Mesenchymal stem cell (in vitro differentiated cells and primary cell): ENCODE data around the gene CSAG2.
"Not testable (repeated sequence)": the region's sequence is repeated elsewhere in the genome, so short reads cannot be mapped to it uniquely, and the experiment has no call there.

ENCODE experiments used
- DNase-seq: peaks from one replicate; pipeline ENCODE4 v3.0.0-alpha.2; 2013
- H2AFZ ChIP-seq: one replicate; pipeline ENCODE4 v1.6.1; 2013; ENCODE audit warnings: low read depth, mild to moderate bottlenecking, control low read depth, inconsistent platforms, low read length, moderate library complexity
- H2AK5ac ChIP-seq: 2 replicates; pipeline ENCODE4 v1.6.1; 2013; ENCODE audit warnings: low read length, moderate library complexity, mild to moderate bottlenecking, inconsistent platforms; ENCODE audit not compliant: severe bottlenecking
- H2BK120ac ChIP-seq: one replicate; pipeline ENCODE4 v1.6.1; 2013; ENCODE audit warnings: low read depth, mild to moderate bottlenecking, inconsistent platforms, low read length, moderate library complexity
- H2BK12ac ChIP-seq, 2 experiments: one replicate each; pipeline ENCODE4 v1.6.1; 2013; ENCODE audit warnings: inconsistent platforms in 2 of 2, low read length in 2 of 2, mild to moderate bottlenecking in 2 of 2, moderate library complexity in 2 of 2, control low read depth in 1 of 2
- H2BK15ac ChIP-seq: one replicate; pipeline ENCODE4 v1.6.1; 2013; ENCODE audit warnings: mild to moderate bottlenecking, low read depth, inconsistent platforms; ENCODE audit not compliant: poor library complexity, severe bottlenecking
- H2BK5ac ChIP-seq: 2 replicates; pipeline ENCODE4 v1.6.1; 2013; ENCODE audit warnings: low read depth, mild to moderate bottlenecking, low read length, control low read depth, inconsistent platforms; ENCODE audit not compliant: poor library complexity, severe bottlenecking
- H3K14ac ChIP-seq, 2 experiments: one replicate each; pipeline ENCODE4 v1.6.1; 2013; ENCODE audit warnings: inconsistent platforms in 2 of 2, low read length in 2 of 2, control low read depth in 1 of 2, mild to moderate bottlenecking in 1 of 2, moderate library complexity in 1 of 2
- H3K18ac ChIP-seq, 2 experiments: one replicate each; pipeline ENCODE4 v1.6.1; 2013; ENCODE audit warnings: inconsistent platforms in 2 of 2, low read length in 2 of 2, control low read depth in 1 of 2, low read depth in 1 of 2, mild to moderate bottlenecking in 1 of 2
- H3K23ac ChIP-seq, 2 experiments: one replicate each; pipeline ENCODE4 v1.6.1; 2013; ENCODE audit warnings: inconsistent platforms in 2 of 2, low read length in 2 of 2, mild to moderate bottlenecking in 2 of 2, moderate library complexity in 2 of 2, control low read depth in 1 of 2
- H3K27ac ChIP-seq: 2 replicates; pipeline ENCODE4 v1.5.1; 2013; ENCODE audit warnings: mild to moderate bottlenecking, moderate library complexity, low read length, control low read depth, inconsistent platforms; ENCODE audit not compliant: poor library complexity, severe bottlenecking
- H3K27me3 ChIP-seq, 2 experiments: 2 replicates each; pipeline versions ENCODE4 v1.6.1 to v1.7.0; 2013; ENCODE audit warnings: low read length in 2 of 2, mild to moderate bottlenecking in 2 of 2, moderate library complexity in 2 of 2, control low read depth in 1 of 2, inconsistent platforms in 1 of 2; ENCODE audit not compliant: control insufficient read depth in 1 of 2, insufficient read depth in 1 of 2
- H3K36me3 ChIP-seq, 2 experiments: 2 replicates each; pipeline versions ENCODE4 v1.6.1 to v1.7.0; 2013; ENCODE audit warnings: low read length in 2 of 2, control low read depth in 1 of 2, inconsistent platforms in 1 of 2, low read depth in 1 of 2, mild to moderate bottlenecking in 1 of 2; ENCODE audit not compliant: insufficient read depth in 2 of 2, control insufficient read depth in 1 of 2
- H3K4ac ChIP-seq, 2 experiments: one replicate each; pipeline ENCODE4 v1.6.1; 2013; ENCODE audit warnings: inconsistent platforms in 2 of 2, low read length in 2 of 2, mild to moderate bottlenecking in 2 of 2, moderate library complexity in 2 of 2, control low read depth in 1 of 2, low read depth in 1 of 2
- H3K4me1 ChIP-seq: 2 replicates; pipeline ENCODE4 v1.6.1; 2013; ENCODE audit warnings: low read depth, low read length, control low read depth; ENCODE audit not compliant: control insufficient read depth, insufficient read depth
- H3K4me2 ChIP-seq: 2 replicates; pipeline ENCODE4 v1.6.1; 2013; ENCODE audit warnings: low read length, mild to moderate bottlenecking, inconsistent platforms; ENCODE audit not compliant: poor library complexity, severe bottlenecking
- H3K4me3 ChIP-seq, 2 experiments: 2 replicates each; pipeline versions ENCODE4 v1.5.1 to v1.7.0; 2013; ENCODE audit warnings: low read length in 2 of 2, mild to moderate bottlenecking in 2 of 2, control low read depth in 1 of 2, low read depth in 1 of 2; ENCODE audit not compliant: insufficient read depth in 1 of 2
- H3K79me1 ChIP-seq: replicated peaks from 2 replicates; pipeline ENCODE4 v1.6.1; 2013; ENCODE audit warnings: mild to moderate bottlenecking, control low read depth, low read length, inconsistent platforms; ENCODE audit not compliant: poor library complexity, severe bottlenecking
- H3K9ac ChIP-seq: 2 replicates; pipeline ENCODE4 v1.7.0; 2013; ENCODE audit warnings: mild to moderate bottlenecking, low read length, moderate library complexity
- H3K9me3 ChIP-seq: 2 replicates; pipeline ENCODE4 v1.7.0; 2013; ENCODE audit warnings: mild to moderate bottlenecking, low read length; ENCODE audit not compliant: control insufficient read depth
- H4K8ac ChIP-seq: one replicate; pipeline ENCODE4 v1.6.1; 2013; ENCODE audit warnings: inconsistent platforms, mild to moderate bottlenecking, low read length, moderate library complexity
- H4K91ac ChIP-seq: one replicate; pipeline ENCODE4 v1.6.1; 2013; ENCODE audit warnings: mild to moderate bottlenecking, low read length, inconsistent platforms
- WGBS: methylation state at CpG from one replicate; pipeline ENCODE4 v1.1.7; 2013; ENCODE audit warnings: mixed read lengths; 5-methylcytosine and 5-hydroxymethylcytosine counted together

The CSAG2 gene

GRCh38 chrX:152674652-152675051 lies 34.4 kb downstream of the CSAG2 start:
- not testable (repeated sequence) for H2AK5ac ChIP-seq, H3K4ac ChIP-seq, H2BK120ac ChIP-seq, H3K23ac ChIP-seq, H3K9me3 ChIP-seq, H3K27ac ChIP-seq, H3K18ac ChIP-seq, H3K79me1 ChIP-seq, H3K36me3 ChIP-seq, H4K91ac ChIP-seq, H2BK5ac ChIP-seq, H3K4me3 ChIP-seq, H2AFZ ChIP-seq, DNase-seq, H3K4me2 ChIP-seq, H3K14ac ChIP-seq, H2BK15ac ChIP-seq, H4K8ac ChIP-seq, H3K9ac ChIP-seq, H2BK12ac ChIP-seq, H3K27me3 ChIP-seq, H3K4me1 ChIP-seq
- no CpG with 5 or more reads among the region's 3 CpGs for WGBS

GRCh38 chrX:152674135-152674534 lies 34.9 kb downstream of the CSAG2 start:
- Histone ChIP-seq H3K18ac (no peak overlapping the region), H2BK15ac (no peak overlapping the region), H3K4me3 (no peak overlapping the region), H3K23ac (no peak overlapping the region), H3K14ac (no peak overlapping the region), H2BK5ac (no peak overlapping the region), H4K91ac (no peak overlapping the region), H3K27me3 (peaks cover 0 to under 1% of the 10 kb centered on the region in 2 experiments), H3K36me3 (no peaks in the 10 kb centered on the region), H3K27ac (no peak overlapping the region), H2AK5ac (no peak overlapping the region), H2BK120ac (no peak overlapping the region), H3K9me3 (no peaks in the 10 kb centered on the region), H3K79me1 (no peaks in the 10 kb centered on the region), H3K9ac (no peak overlapping the region), H3K4me1 (no peaks in the 10 kb centered on the region), H4K8ac (no peak overlapping the region), H2BK12ac (no peak overlapping the region), H3K4ac (no peak overlapping the region), H3K4me2 (no peak overlapping the region), H2AFZ (no peak overlapping the region)
- 83% methylated on average over 1 of the region's 2 CpGs for WGBS
- no peak for DNase-seq

GRCh38 chrX:152663086-152663485 lies 46.0 kb downstream of the CSAG2 start:
- no peak overlapping the region for H3K4me3 ChIP-seq
- H3K27ac ChIP-seq, result no peak overlapping the region
- H2BK15ac ChIP-seq, result no peak overlapping the region
- no peaks in the 10 kb centered on the region for H3K79me1 ChIP-seq
- H3K9ac ChIP-seq, result no peak overlapping the region
- H4K91ac ChIP-seq, result no peak overlapping the region
- H3K36me3 ChIP-seq, result no peaks in the 10 kb centered on the region
- H2AK5ac ChIP-seq, result no peak overlapping the region
- DNase-seq, result no peak
- 63% methylated on average over 2 of the region's 4 CpGs for WGBS
- no peak overlapping the region for H2BK12ac ChIP-seq
- H3K4me1 ChIP-seq, result no peaks in the 10 kb centered on the region
- no peak overlapping the region for H2BK5ac ChIP-seq
- H3K18ac ChIP-seq, result no peak overlapping the region
- H3K4me2 ChIP-seq, result no peak overlapping the region
- H3K14ac ChIP-seq, result no peak overlapping the region
- H3K27me3 ChIP-seq, result peaks cover 0 to 16% of the 10 kb centered on the region in 2 experiments
- H4K8ac ChIP-seq, result no peak overlapping the region
- H3K23ac ChIP-seq, result no peak overlapping the region
- peaks cover 18% of the 10 kb centered on the region for H3K9me3 ChIP-seq
- no peak overlapping the region for H3K4ac ChIP-seq
- no peak overlapping the region for H2BK120ac ChIP-seq
- no peak overlapping the region for H2AFZ ChIP-seq

- Histone ChIP-seq H3K4me3 (no peak overlapping the region), H2AK5ac (no peak overlapping the region), H2BK15ac (no peak overlapping the region), H3K36me3 (no peaks in the 10 kb centered on the region), H3K23ac (no peak overlapping the region), H2AFZ (no peak overlapping the region), H3K27ac (no peak overlapping the region), H3K27me3 (peaks cover 0 to 36% of the 10 kb centered on the region in 2 experiments), H3K14ac (no peak overlapping the region), H3K4me1 (no peaks in the 10 kb centered on the region), H4K91ac (no peak overlapping the region), H3K9ac (no peak overlapping the region), H3K9me3 (no peaks in the 10 kb centered on the region), H2BK5ac (no peak overlapping the region), H2BK120ac (no peak overlapping the region), H3K79me1 (no peaks in the 10 kb centered on the region), H3K18ac (no peak overlapping the region), H2BK12ac (no peak overlapping the region), H4K8ac (no peak overlapping the region), H3K4me2 (no peak overlapping the region), H3K4ac (no peak overlapping the region)
- DNase-seq, result no peak
- 0% methylated on average over 1 of the region's 2 CpGs for WGBS
Observed at GRCh38 chrX:152658302-152658701, 50.8 kb downstream of the CSAG2 start.
